ENCODE data around the gene ZNF600. TPM values are rescaled to one million over a fixed set of nuclear protein-coding genes. Genes with fewer than 3 reads are reported as not detected.
"Not testable (repeated sequence)": the region's sequence is repeated elsewhere in the genome, so short reads cannot be mapped to it uniquely, and the experiment has no call there.

Gene ZNF600
- total and polyA plus RNA-seq, 2 of the 13 experiments (the other 11 are each of a cell fraction or from before 2014, with no cell fraction given): 15.0 to 16.4 TPM

GRCh38 chr19:52723907-52724598 is 62.5 kb downstream of the ZNF600 start:
- H2AFZ ChIP-seq (ENCODE audit: low read length); H3K9ac ChIP-seq (ENCODE audit: insufficient read depth, low read depth, low read length); in situ Hi-C loops (cut with HindIII; ENCODE audit: extremely low pct_ligation_motif_present, low pct_unique_long_range_greater_than_20kb); H3K36me3 ChIP-seq (replicated peaks in 1 of 2; ENCODE audit: control insufficient read depth in 1 of 2, insufficient read depth in 2 of 2, low read length in 2 of 2); H3K79me2 ChIP-seq (ENCODE audit: insufficient read depth, low read length); H3K27me3 ChIP-seq (ENCODE audit: control insufficient read depth in 1 of 2, insufficient read depth in 2 of 2, low read length in 2 of 2); intact Hi-C loops (cut with micrococcal nuclease; ENCODE audit: unreplicated experiment); POLR2A ChIA-PET; CTCF ChIA-PET (ENCODE audit: low intra/inter-chr PET ratio, low total read pairs); H3K9me3 ChIP-seq (ENCODE audit: low read length); H4K20me1 ChIP-seq (ENCODE audit: insufficient read depth, low read length); TF ChIP-seq FOXA1, NR2F6 (IDR thresholded peaks at IDR 0.05): not testable (repeated sequence)
- BruUV-seq (replicated peaks): TSS peak; percentile 29
- Histone ChIP-seq H3K27ac (ENCODE audit: extremely low read length, insufficient read depth, low read length) (peak overlapping the region; percentile 62), H3K4me1 (ENCODE audit: insufficient read depth, low read length) (peaks cover 31% of the 10 kb centered on the region), H3K4me2 (ENCODE audit: low read depth, low read length) (peak overlapping the region; percentile 43), H3K4me3 (replicated peaks in 1 of 3; ENCODE audit: insufficient read depth in 1 of 3, low read depth in 2 of 3, low read length in 3 of 3) (0 out of 6 replicates have a peak overlapping the region, but pooled peaks of 1 of the 3 experiments have one; percentile 10)
- ATAC-seq: peak; percentile 68
- peak; percentile 56 for DNase-seq (ENCODE audit: low spot score)
- 10% methylated on average over 5 of the region's 9 CpGs for WGBS (ENCODE audit: low lambda C conversion rate)
- FAIRE-seq: peak; percentile 39
- 0 out of 2 replicates have a peak, but pooled peaks have one; percentile 26 for TF ChIP-seq ZNF607 (CRISPR knock-in tag; IDR thresholded peaks at IDR 0.05; ENCODE audit: borderline replicate concordance)
- peak; percentile 61; the same call in 1 of the 2 replicates for TF ChIP-seq ZNF292 (CRISPR knock-in tag; IDR thresholded peaks at IDR 0.05; ENCODE audit: borderline replicate concordance, low read depth)
- TF ChIP-seq ERF (CRISPR knock-in tag; IDR thresholded peaks at IDR 0.05): peak; percentile 35; the same call in 1 of the 2 replicates
- TF ChIP-seq ZMYM4 (CRISPR knock-in tag; IDR thresholded peaks at IDR 0.05): peak; percentile 31; the same call in 1 of the 2 replicates
- TF ChIP-seq ZNF12 (CRISPR knock-in tag; IDR thresholded peaks at IDR 0.05): 0 out of 2 replicates have a peak, but pooled peaks have one; percentile 50
- peak; percentile 45; the same call in 1 of the 2 replicates for TF ChIP-seq MAX (IDR thresholded peaks at IDR 0.05)
- 0 out of 2 replicates have a peak, but pooled peaks have one; percentile 34 for TF ChIP-seq ZNF512 (CRISPR knock-in tag; IDR thresholded peaks at IDR 0.05)
- TF ChIP-seq FOXA1 (CRISPR knock-in tag; IDR thresholded peaks at IDR 0.05): peak; percentile 69
- TF ChIP-seq ARID5B (CRISPR knock-in tag; IDR thresholded peaks at IDR 0.05): peak; percentile 69
- peak; percentile 47; the same call in 1 of the 2 replicates for TF ChIP-seq GATAD2A (CRISPR knock-in tag; IDR thresholded peaks at IDR 0.05)
- TF ChIP-seq NR2F6 (CRISPR knock-in tag; IDR thresholded peaks at IDR 0.05): 0 out of 2 replicates have a peak, but pooled peaks have one; percentile 35
- peak; percentile 51; the same call in 1 of the 2 replicates for TF ChIP-seq ZFX (CRISPR knock-in tag; IDR thresholded peaks at IDR 0.05; ENCODE audit: low read depth)
- peak; percentile 39 for TF ChIP-seq FOXP4 (CRISPR knock-in tag; IDR thresholded peaks at IDR 0.05)
- 0 out of 2 replicates have a peak, but pooled peaks have one; percentile 28 for TF ChIP-seq ZNF331 (CRISPR knock-in tag; IDR thresholded peaks at IDR 0.05)
- TF ChIP-seq TEAD3 (CRISPR knock-in tag; optimal IDR thresholded peaks at IDR 0.05; ENCODE audit: borderline replicate concordance): peak; percentile 41
- TF ChIP-seq PITX1 (CRISPR knock-in tag; IDR thresholded peaks at IDR 0.05): peak; percentile 98

Data from HepG2 (cell line).